ENCODE measurements around the gene TCF12. TPM values are rescaled to one million over a fixed set of nuclear protein-coding genes. Genes with fewer than 3 reads are reported as not detected.

TCF12 gene
- polyA plus RNA-seq, 4 donors, result 15.4 to 62.0 (median 18.5) TPM

DNA sequence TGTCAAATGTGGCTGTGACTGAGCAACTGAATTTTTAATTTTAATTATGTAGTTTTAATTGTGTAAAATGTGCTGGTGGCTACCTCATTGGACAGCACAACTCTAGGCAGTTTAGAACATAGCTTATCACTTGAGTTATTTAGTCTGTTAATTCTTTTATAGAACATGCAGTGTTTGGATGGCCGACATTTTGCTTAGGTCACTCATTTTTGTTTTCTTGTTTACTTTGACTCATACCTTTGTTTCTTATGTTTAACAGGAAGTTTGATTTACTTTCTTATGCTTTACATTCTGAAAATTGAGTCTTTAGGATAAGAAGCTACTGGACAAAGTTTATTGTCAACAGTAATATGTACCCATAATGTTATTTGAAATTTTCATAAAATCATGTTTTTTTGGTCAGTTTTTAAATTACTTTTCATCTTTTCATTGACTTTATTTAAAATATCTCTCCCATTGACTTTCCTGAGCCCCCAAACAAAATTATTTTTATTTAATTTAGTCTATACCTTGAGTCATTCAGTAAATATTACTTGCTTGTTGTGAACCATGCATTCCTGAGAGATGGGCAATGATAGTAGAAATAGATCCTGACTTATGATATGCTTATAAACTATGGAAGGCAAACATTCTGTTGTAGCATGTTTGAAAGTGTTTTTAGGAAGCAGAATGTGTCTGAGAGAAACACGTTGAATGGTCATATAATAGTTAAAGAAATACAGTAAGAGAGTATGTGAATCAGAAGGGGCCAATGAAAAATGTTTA lies 60.6 kb downstream of the TCF12 start:
- FAIRE-seq, result no peak
- peaks cover 0 to 6% (median 0%) of the 10 kb centered on the region in 3 donors for H3K4me1 ChIP-seq (ENCODE audit: control insufficient read depth in 3 of 3, insufficient read depth in 2 of 3, low read depth in 1 of 3, low read length in 2 of 3)

GRCh38 chr15:56980473-56980872 lies 62.0 kb downstream of the TCF12 start:
- Histone ChIP-seq H3K4me1 (ENCODE audit: control insufficient read depth in 3 of 3, insufficient read depth in 2 of 3, low read depth in 1 of 3, low read length in 2 of 3) (peaks cover 0 to 6% (median 0%) of the 10 kb centered on the region in 3 donors), H3K27ac (ENCODE audit: low read depth in 1 of 3, low read length in 2 of 3) (no peak overlapping the region), H3K9me3 (ENCODE audit: control insufficient read depth in 2 of 2, insufficient read depth in 1 of 2, low read depth in 1 of 2, low read length in 1 of 2) (no peaks in the 10 kb centered on the region), H3K27me3 (ENCODE audit: control insufficient read depth in 3 of 3, insufficient read depth in 3 of 3, low read length in 3 of 3) (no peaks in the 10 kb centered on the region), H3K36me3 (ENCODE audit: control insufficient read depth in 3 of 3, insufficient read depth in 2 of 3, low read depth in 1 of 3, low read length in 3 of 3) (no peaks in the 10 kb centered on the region), H3K4me3 (ENCODE audit: low read depth in 1 of 3, low read length in 3 of 3) (no peak overlapping the region)
- 91 to 98% (median 97%) methylated on average over 3 of the region's 3 CpGs for WGBS, 3 donors
- DNase-seq (no peak), FAIRE-seq (no peak)

More for the DNA sequence above, 60.6 kb downstream of the TCF12 start:
- DNase-seq, result peak in 1 of 2 donors; percentile 9
- H3K36me3 ChIP-seq (ENCODE audit: control insufficient read depth in 3 of 3, insufficient read depth in 2 of 3, low read depth in 1 of 3, low read length in 3 of 3), result no peaks in the 10 kb centered on the region
- no peak overlapping the region for H3K27ac ChIP-seq (ENCODE audit: low read depth in 1 of 3, low read length in 2 of 3)
- no peaks in the 10 kb centered on the region for H3K27me3 ChIP-seq (ENCODE audit: control insufficient read depth in 3 of 3, insufficient read depth in 3 of 3, low read length in 3 of 3)
- no peaks in the 10 kb centered on the region for H3K9me3 ChIP-seq (ENCODE audit: control insufficient read depth in 2 of 2, insufficient read depth in 1 of 2, low read depth in 1 of 2, low read length in 1 of 2)
- WGBS, 3 donors, result 65 to 86% (median 65%) methylated on average over 2 of the region's 2 CpGs
- no peak overlapping the region for H3K4me3 ChIP-seq (ENCODE audit: low read depth in 1 of 3, low read length in 3 of 3)

DNA sequence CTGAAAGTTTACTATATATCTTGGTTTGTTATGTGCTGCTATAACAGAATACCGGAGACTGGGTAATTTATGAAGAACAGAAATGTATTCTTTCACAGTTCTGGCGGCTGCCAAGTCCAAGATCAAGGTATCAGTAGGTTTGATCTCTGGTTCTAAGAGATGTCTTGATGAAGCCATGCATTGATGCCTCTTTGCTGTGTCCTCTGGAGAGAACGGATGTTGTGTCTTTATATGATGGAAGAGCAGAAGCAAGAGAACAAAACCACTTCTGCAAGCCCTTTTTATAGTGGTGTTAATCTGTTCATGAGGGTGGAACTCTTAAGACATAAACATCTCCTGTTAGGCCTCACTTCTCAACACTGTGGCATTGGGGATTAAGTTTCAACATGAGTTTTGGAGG lies 62.7 kb downstream of the TCF12 start:
- WGBS, 3 donors, result 85 to 97% (median 90%) methylated on average over 3 of the region's 3 CpGs
- Histone ChIP-seq H3K4me3 (ENCODE audit: low read depth in 1 of 3, low read length in 3 of 3) (no peak overlapping the region), H3K27me3 (ENCODE audit: control insufficient read depth in 3 of 3, insufficient read depth in 3 of 3, low read length in 3 of 3) (no peaks in the 10 kb centered on the region), H3K9me3 (ENCODE audit: control insufficient read depth in 2 of 2, insufficient read depth in 1 of 2, low read depth in 1 of 2, low read length in 1 of 2) (no peaks in the 10 kb centered on the region), H3K36me3 (ENCODE audit: control insufficient read depth in 3 of 3, insufficient read depth in 2 of 3, low read depth in 1 of 3, low read length in 3 of 3) (no peaks in the 10 kb centered on the region), H3K4me1 (ENCODE audit: control insufficient read depth in 3 of 3, insufficient read depth in 2 of 3, low read depth in 1 of 3, low read length in 2 of 3) (peaks cover 0 to 6% (median 0%) of the 10 kb centered on the region in 3 donors), H3K27ac (ENCODE audit: low read depth in 1 of 3, low read length in 2 of 3) (no peak overlapping the region)
- FAIRE-seq (no peak), DNase-seq (no peak)

GRCh38 chr15:56982987-56983386 lies 64.5 kb downstream of the TCF12 start:
- FAIRE-seq, result no peak
- Histone ChIP-seq H3K9me3 (ENCODE audit: control insufficient read depth in 2 of 2, insufficient read depth in 1 of 2, low read depth in 1 of 2, low read length in 1 of 2) (no peaks in the 10 kb centered on the region), H3K27me3 (ENCODE audit: control insufficient read depth in 3 of 3, insufficient read depth in 3 of 3, low read length in 3 of 3) (no peaks in the 10 kb centered on the region), H3K4me1 (ENCODE audit: control insufficient read depth in 3 of 3, insufficient read depth in 2 of 3, low read depth in 1 of 3, low read length in 2 of 3) (peaks cover 0 to 6% (median 0%) of the 10 kb centered on the region in 3 donors), H3K4me3 (ENCODE audit: low read depth in 1 of 3, low read length in 3 of 3) (no peak overlapping the region), H3K36me3 (ENCODE audit: control insufficient read depth in 3 of 3, insufficient read depth in 2 of 3, low read depth in 1 of 3, low read length in 3 of 3) (no peaks in the 10 kb centered on the region), H3K27ac (ENCODE audit: low read depth in 1 of 3, low read length in 2 of 3) (no peak overlapping the region)
- peak in 1 of 2 donors; percentile 52 for DNase-seq
- WGBS, 3 donors, result 19 to 59% (median 38%) methylated on average over 1 of the region's 1 CpG

DNA sequence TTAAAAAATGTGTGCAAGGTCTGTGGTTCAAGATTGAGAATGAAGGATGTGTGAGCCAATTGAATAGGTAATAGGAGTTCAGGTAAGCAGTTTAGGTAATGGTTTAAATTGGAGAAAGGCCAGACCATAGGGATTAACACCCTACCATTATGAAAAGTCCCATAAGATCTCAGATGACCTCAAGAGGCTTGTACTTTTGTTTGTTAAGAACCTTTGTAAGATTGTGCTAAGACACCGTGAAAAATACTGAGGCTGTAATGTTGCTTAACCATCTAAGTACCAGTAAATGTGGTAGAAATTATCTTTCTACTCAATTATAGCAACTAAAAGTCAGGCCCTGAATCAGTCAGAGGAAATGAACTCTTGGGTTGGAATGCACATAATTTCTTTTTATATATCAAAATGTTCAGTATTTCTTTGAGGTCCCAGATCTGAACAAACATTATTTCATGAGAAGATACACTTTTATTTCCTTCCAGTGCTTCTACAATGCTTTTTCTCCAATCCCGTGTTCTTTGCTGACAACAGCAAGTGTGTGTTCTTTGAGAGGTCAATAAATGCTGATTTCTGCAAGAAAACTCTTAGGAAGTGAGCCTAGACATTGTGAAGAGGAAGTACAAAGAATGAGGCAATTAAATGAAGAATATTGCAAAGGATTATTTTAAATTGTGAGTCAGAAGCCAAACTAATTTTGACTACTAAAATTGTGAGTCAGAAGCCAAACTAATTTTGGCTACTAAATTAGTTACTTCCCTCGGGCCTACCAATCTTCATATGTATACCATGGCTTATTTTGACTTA lies 66.4 kb downstream of the TCF12 start:
- Histone ChIP-seq H3K4me1 (ENCODE audit: control insufficient read depth in 3 of 3, insufficient read depth in 2 of 3, low read depth in 1 of 3, low read length in 2 of 3) (peaks cover 0 to 13% (median 0%) of the 10 kb centered on the region in 3 donors), H3K9me3 (ENCODE audit: control insufficient read depth in 2 of 2, insufficient read depth in 1 of 2, low read depth in 1 of 2, low read length in 1 of 2) (no peaks in the 10 kb centered on the region), H3K36me3 (ENCODE audit: control insufficient read depth in 3 of 3, insufficient read depth in 2 of 3, low read depth in 1 of 3, low read length in 3 of 3) (no peaks in the 10 kb centered on the region), H3K4me3 (ENCODE audit: low read depth in 1 of 3, low read length in 3 of 3) (no peak overlapping the region), H3K27me3 (ENCODE audit: control insufficient read depth in 3 of 3, insufficient read depth in 3 of 3, low read length in 3 of 3) (no peaks in the 10 kb centered on the region), H3K27ac (ENCODE audit: low read depth in 1 of 3, low read length in 2 of 3) (peak overlapping the region in 1 of 3 donors; percentile 5)
- WGBS, 3 donors, result 54 to 72% (median 68%) methylated on average over 3 of the region's 3 CpGs
- FAIRE-seq (no peak), DNase-seq (no peak)

DNA sequence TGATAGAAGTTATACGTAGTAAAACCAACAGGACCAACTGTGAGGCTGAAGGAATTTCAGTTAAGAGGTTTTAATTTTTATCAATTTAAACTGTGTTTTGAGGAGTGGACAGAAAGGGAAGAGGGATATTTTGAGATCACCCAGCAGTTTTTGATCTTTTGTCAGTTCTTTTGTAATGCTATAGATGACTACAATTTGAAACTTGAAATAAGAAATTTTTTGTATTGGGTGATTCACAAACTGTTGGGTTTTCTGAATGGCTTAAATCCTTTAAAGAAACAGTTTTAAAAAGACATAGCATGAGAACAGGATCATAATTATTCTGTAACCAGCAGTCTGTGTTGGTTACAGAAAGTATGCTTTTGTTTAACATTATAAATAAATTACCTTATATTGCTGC lies 67.4 kb downstream of the TCF12 start:
- Histone ChIP-seq H3K27me3 (ENCODE audit: control insufficient read depth in 3 of 3, insufficient read depth in 3 of 3, low read length in 3 of 3) (no peaks in the 10 kb centered on the region), H3K27ac (ENCODE audit: low read depth in 1 of 3, low read length in 2 of 3) (no peak overlapping the region), H3K4me3 (ENCODE audit: low read depth in 1 of 3, low read length in 3 of 3) (no peak overlapping the region), H3K36me3 (ENCODE audit: control insufficient read depth in 3 of 3, insufficient read depth in 2 of 3, low read depth in 1 of 3, low read length in 3 of 3) (peaks cover 0 to 2% (median 0%) of the 10 kb centered on the region in 3 donors), H3K9me3 (ENCODE audit: control insufficient read depth in 2 of 2, insufficient read depth in 1 of 2, low read depth in 1 of 2, low read length in 1 of 2) (no peaks in the 10 kb centered on the region), H3K4me1 (ENCODE audit: control insufficient read depth in 3 of 3, insufficient read depth in 2 of 3, low read depth in 1 of 3, low read length in 2 of 3) (peaks cover 0 to 10% (median 0%) of the 10 kb centered on the region in 3 donors)
- DNase-seq (no peak), FAIRE-seq (no peak)
- 77 to 95% (median 88%) methylated on average over 1 of the region's 1 CpG for WGBS, 3 donors

- no peak for FAIRE-seq
- Histone ChIP-seq H3K4me3 (ENCODE audit: low read depth in 1 of 3, low read length in 3 of 3) (no peak overlapping the region), H3K27me3 (ENCODE audit: control insufficient read depth in 3 of 3, insufficient read depth in 3 of 3, low read length in 3 of 3) (no peaks in the 10 kb centered on the region), H3K4me1 (ENCODE audit: control insufficient read depth in 3 of 3, insufficient read depth in 2 of 3, low read depth in 1 of 3, low read length in 2 of 3) (peaks cover 0 to 10% (median 0%) of the 10 kb centered on the region in 3 donors), H3K36me3 (ENCODE audit: control insufficient read depth in 3 of 3, insufficient read depth in 2 of 3, low read depth in 1 of 3, low read length in 3 of 3) (peaks cover 0 to 3% (median 0%) of the 10 kb centered on the region in 3 donors), H3K27ac (ENCODE audit: low read depth in 1 of 3, low read length in 2 of 3) (no peak overlapping the region), H3K9me3 (ENCODE audit: control insufficient read depth in 2 of 2, insufficient read depth in 1 of 2, low read depth in 1 of 2, low read length in 1 of 2) (no peaks in the 10 kb centered on the region)
- DNase-seq, result no peak
- 72 to 81% (median 76%) methylated on average over 3 of the region's 3 CpGs for WGBS, 3 donors
Observed at GRCh38 chr15:56987286-56987685, 68.8 kb downstream of the TCF12 start.

- H3K36me3 ChIP-seq (ENCODE audit: control insufficient read depth in 3 of 3, insufficient read depth in 2 of 3, low read depth in 1 of 3, low read length in 3 of 3), result peaks cover 0 to 3% (median 0%) of the 10 kb centered on the region in 3 donors
- no peaks in the 10 kb centered on the region for H3K9me3 ChIP-seq (ENCODE audit: control insufficient read depth in 2 of 2, insufficient read depth in 1 of 2, low read depth in 1 of 2, low read length in 1 of 2)
- H3K27ac ChIP-seq (ENCODE audit: low read depth in 1 of 3, low read length in 2 of 3), result no peak overlapping the region
- DNase-seq (no peak), FAIRE-seq (no peak)
- no peak overlapping the region for H3K4me3 ChIP-seq (ENCODE audit: low read depth in 1 of 3, low read length in 3 of 3)
- H3K4me1 ChIP-seq (ENCODE audit: control insufficient read depth in 3 of 3, insufficient read depth in 2 of 3, low read depth in 1 of 3, low read length in 2 of 3), result peaks cover 0 to 7% (median 0%) of the 10 kb centered on the region in 3 donors
- H3K27me3 ChIP-seq (ENCODE audit: control insufficient read depth in 3 of 3, insufficient read depth in 3 of 3, low read length in 3 of 3), result no peaks in the 10 kb centered on the region
Observed at GRCh38 chr15:56988219-56988618, 69.8 kb downstream of the TCF12 start.

Data from small intestine (tissue), 7 donors.